PC-3 (cell line): ENCODE results near the gene KAZN.

Experiments
- EZH2 ChIP-seq: fragments of 300-600 bp; sonication (generic); IDR thresholded peaks from one replicate; pipeline ENCODE4 v1.6.1; 2017; ENCODE audit warnings: antibody characterized with exemption, mild to moderate bottlenecking, low read length; ENCODE audit not compliant: unreplicated experiment
- TF ChIP-seq, protein P1 (sequence below): fragments of 300-600 bp; sonication (generic); conservative IDR thresholded peaks from 2 replicates; pipeline ENCODE4 v1.5.1; 2017; ENCODE audit warnings: antibody characterized with exemption, low read depth, mild to moderate bottlenecking, low read length

DNA sequence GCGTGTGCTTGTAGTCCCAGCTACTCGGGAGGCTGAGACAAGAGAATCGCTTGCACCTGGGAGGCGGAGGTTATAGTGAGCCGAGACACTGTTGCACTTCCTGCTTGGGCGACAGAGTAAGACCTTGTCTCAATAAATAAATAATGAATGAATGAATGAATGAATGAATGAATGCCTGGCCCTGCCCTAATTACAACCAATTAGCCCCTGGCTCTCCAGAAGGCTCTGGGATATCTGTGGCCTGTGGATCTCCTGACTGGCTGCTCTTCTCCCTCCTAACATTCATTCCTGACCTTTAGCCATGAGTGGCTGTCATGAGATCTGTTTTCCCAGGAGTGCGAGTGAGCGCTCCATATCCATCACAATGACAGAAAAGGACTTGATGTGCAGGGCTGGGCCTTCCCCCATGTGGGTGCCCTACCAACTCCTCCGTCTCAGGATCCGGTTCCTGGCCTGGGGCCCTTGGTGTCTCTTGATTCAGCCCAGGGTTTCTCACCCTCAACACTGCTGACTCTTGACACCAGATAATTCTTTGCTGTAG, 311.5 kb downstream of the KAZN start:
- TF ChIP-seq, protein P1, sequence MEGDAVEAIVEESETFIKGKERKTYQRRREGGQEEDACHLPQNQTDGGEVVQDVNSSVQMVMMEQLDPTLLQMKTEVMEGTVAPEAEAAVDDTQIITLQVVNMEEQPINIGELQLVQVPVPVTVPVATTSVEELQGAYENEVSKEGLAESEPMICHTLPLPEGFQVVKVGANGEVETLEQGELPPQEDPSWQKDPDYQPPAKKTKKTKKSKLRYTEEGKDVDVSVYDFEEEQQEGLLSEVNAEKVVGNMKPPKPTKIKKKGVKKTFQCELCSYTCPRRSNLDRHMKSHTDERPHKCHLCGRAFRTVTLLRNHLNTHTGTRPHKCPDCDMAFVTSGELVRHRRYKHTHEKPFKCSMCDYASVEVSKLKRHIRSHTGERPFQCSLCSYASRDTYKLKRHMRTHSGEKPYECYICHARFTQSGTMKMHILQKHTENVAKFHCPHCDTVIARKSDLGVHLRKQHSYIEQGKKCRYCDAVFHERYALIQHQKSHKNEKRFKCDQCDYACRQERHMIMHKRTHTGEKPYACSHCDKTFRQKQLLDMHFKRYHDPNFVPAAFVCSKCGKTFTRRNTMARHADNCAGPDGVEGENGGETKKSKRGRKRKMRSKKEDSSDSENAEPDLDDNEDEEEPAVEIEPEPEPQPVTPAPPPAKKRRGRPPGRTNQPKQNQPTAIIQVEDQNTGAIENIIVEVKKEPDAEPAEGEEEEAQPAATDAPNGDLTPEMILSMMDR = no peak
- no peak for TF ChIP-seq EZH2
